ENCODE data around the gene NMS. TPM values are rescaled to one million over a fixed set of nuclear protein-coding genes. Genes with fewer than 3 reads are reported as not detected.

The NMS gene
- total and polyA plus RNA-seq, 2 donors (not counting 1 experiment from before 2014, with no cell fraction given): not detected

DNA sequence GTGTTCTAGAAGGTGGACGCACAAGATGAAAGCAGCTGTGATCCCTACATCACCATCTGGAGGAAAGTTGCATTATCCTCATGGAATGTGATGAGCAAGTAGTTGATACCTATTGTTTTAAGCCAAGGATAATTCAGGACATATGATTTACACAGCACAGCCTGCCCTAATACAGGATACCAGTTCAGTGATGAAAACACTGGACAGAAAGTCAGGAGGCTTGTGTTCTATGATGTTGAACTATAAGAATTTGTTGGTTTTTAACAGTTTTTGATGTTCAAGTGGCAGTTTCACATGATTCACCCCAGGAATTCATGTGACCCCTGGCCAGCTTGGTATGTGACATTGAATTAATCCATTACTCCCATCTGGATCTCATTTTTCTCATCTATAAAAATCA is 46.7 kb upstream of the NMS start:
- intact Hi-C loops (cut with micrococcal nuclease): no loop called here
- DNase-seq: no peak
- no CpG with 5 or more reads among the region's 1 CpG for whole genome bisulfite sequencing (ENCODE audit: insufficient coverage)

DNA sequence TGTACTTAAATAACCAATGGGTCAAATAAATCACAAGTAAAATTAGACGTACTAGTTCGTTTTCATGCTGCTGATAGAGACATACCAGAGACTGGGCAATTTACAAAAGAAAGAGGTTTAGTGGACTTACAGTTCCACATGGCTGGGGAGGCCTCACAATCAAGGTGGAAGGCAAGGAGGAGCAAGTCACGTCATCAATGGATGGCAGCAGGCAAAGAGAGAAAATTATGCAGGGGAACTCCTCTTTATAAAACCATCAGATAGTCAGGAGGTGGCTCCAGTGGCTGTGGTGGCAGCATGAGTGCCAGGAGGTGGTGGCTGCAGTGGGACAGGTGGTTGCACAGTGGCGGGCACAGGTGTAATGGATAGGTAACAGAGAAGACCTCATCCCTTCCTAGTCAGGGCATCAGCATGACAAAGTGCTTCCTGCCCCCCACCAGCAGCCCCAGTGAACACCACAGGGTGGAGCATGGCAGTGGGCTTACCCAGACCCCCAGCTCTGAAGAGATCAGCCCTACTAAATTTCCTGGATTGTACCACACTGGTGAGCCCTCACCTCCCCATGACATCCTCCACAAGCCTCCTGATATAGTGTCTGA is 45.9 kb upstream of the NMS start:
- Mint-ChIP-seq H3K9me3 (ENCODE audit: insufficient read depth) (no peaks in the 10 kb centered on the region), H3K4me1 (peaks cover 5% of the 10 kb centered on the region), H3K4me3 (no peak overlapping the region), H3K27ac (no peak overlapping the region), H3K27me3 (peaks cover 6% of the 10 kb centered on the region)
- H3K9me3 ChIP-seq (ENCODE audit: control extremely low read depth in 1 of 3, control insufficient read depth in 2 of 3, insufficient read depth in 1 of 3, low read length in 2 of 3): no peaks in the 10 kb centered on the region
- DNase-seq (no peak), ATAC-seq (ENCODE audit: low read depth) (no peak)
- no peaks in the 10 kb centered on the region for H4K20me1 ChIP-seq (ENCODE audit: control insufficient read depth, insufficient read depth, low read length, poor library complexity, severe bottlenecking)
- no peak overlapping the region for H3K4me2 ChIP-seq (replicated peaks; ENCODE audit: low read depth, low read length, poor library complexity, severe bottlenecking)
- TF ChIP-seq EZH2 (IDR thresholded peaks at IDR 0.05; ENCODE audit: borderline replicate concordance, insufficient read depth, low read depth, low read length, poor library complexity, severe bottlenecking): no peak
- TF ChIP-seq, protein P1, sequence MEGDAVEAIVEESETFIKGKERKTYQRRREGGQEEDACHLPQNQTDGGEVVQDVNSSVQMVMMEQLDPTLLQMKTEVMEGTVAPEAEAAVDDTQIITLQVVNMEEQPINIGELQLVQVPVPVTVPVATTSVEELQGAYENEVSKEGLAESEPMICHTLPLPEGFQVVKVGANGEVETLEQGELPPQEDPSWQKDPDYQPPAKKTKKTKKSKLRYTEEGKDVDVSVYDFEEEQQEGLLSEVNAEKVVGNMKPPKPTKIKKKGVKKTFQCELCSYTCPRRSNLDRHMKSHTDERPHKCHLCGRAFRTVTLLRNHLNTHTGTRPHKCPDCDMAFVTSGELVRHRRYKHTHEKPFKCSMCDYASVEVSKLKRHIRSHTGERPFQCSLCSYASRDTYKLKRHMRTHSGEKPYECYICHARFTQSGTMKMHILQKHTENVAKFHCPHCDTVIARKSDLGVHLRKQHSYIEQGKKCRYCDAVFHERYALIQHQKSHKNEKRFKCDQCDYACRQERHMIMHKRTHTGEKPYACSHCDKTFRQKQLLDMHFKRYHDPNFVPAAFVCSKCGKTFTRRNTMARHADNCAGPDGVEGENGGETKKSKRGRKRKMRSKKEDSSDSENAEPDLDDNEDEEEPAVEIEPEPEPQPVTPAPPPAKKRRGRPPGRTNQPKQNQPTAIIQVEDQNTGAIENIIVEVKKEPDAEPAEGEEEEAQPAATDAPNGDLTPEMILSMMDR (IDR thresholded peaks at IDR 0.05): no peak
- POLR2A ChIA-PET: no interaction called here
- 100% methylated on average over 1 of the region's 4 CpGs for WGBS (ENCODE audit: insufficient coverage)
- no peaks in the 10 kb centered on the region for H3K36me3 ChIP-seq (replicated peaks in 1 of 2; ENCODE audit: control extremely low read depth in 1 of 2, control insufficient read depth in 1 of 2, extremely low read depth in 1 of 2, insufficient read depth in 2 of 2, low read length in 1 of 2)
- no peak overlapping the region for H3K27ac ChIP-seq (ENCODE audit: low read length in 2 of 2)
- H3K4me1 ChIP-seq (ENCODE audit: control insufficient read depth in 2 of 2, insufficient read depth in 2 of 2, low read length in 2 of 2): no peaks in the 10 kb centered on the region
- no peaks in the 10 kb centered on the region for H3K79me2 ChIP-seq (ENCODE audit: control insufficient read depth, insufficient read depth, low read length)
- intact Hi-C loops (cut with micrococcal nuclease): no loop called here
- H3K27me3 ChIP-seq (replicated peaks in 1 of 4; ENCODE audit: control extremely low read depth in 1 of 4, control insufficient read depth in 3 of 4, insufficient read depth in 4 of 4, low read length in 3 of 4): no peaks in the 10 kb centered on the region
- CTCF ChIA-PET: interaction anchor here (2.0 kb wide), 1 partner anchor 162 kb away, joined by 9 read pairs; no protein-coding TSS in a partner anchor
- H2AFZ ChIP-seq (ENCODE audit: insufficient read depth, low read depth, low read length, poor library complexity, severe bottlenecking): no peak overlapping the region
- no peak overlapping the region for H3K9ac ChIP-seq (ENCODE audit: low read length)
- H3K4me3 ChIP-seq (ENCODE audit: control extremely low read depth in 1 of 5, extremely low read depth in 1 of 5, insufficient read depth in 1 of 5, low read depth in 2 of 5, low read length in 4 of 5): no peak overlapping the region

More for the DNA sequence above, 46.7 kb upstream of the NMS start:
- H3K4me3 ChIP-seq (ENCODE audit: control extremely low read depth in 1 of 5, extremely low read depth in 1 of 5, insufficient read depth in 1 of 5, low read depth in 2 of 5, low read length in 4 of 5): no peak overlapping the region
- H3K4me3 Mint-ChIP-seq: no peak overlapping the region
- no peak overlapping the region for H3K27ac Mint-ChIP-seq
- H3K9me3 Mint-ChIP-seq (ENCODE audit: insufficient read depth): no peaks in the 10 kb centered on the region
- no peak for ATAC-seq (ENCODE audit: low read depth)
- H3K27ac ChIP-seq (ENCODE audit: low read length in 2 of 2): no peak overlapping the region
- H2AFZ ChIP-seq (ENCODE audit: insufficient read depth, low read depth, low read length, poor library complexity, severe bottlenecking): no peak overlapping the region
- no peaks in the 10 kb centered on the region for H4K20me1 ChIP-seq (ENCODE audit: control insufficient read depth, insufficient read depth, low read length, poor library complexity, severe bottlenecking)
- H3K4me2 ChIP-seq (replicated peaks; ENCODE audit: low read depth, low read length, poor library complexity, severe bottlenecking): no peak overlapping the region
- no peak overlapping the region for H3K9ac ChIP-seq (ENCODE audit: low read length)
- TF ChIP-seq, protein P1 (IDR thresholded peaks at IDR 0.05): no peak
- TF ChIP-seq EZH2 (IDR thresholded peaks at IDR 0.05; ENCODE audit: borderline replicate concordance, insufficient read depth, low read depth, low read length, poor library complexity, severe bottlenecking): no peak
- ChIA-PET CTCF (no interaction called here), POLR2A (no interaction called here)
- no peaks in the 10 kb centered on the region for H3K36me3 ChIP-seq (replicated peaks in 1 of 2; ENCODE audit: control extremely low read depth in 1 of 2, control insufficient read depth in 1 of 2, extremely low read depth in 1 of 2, insufficient read depth in 2 of 2, low read length in 1 of 2)
- peaks cover 6% of the 10 kb centered on the region for H3K27me3 Mint-ChIP-seq
- H3K4me1 Mint-ChIP-seq: peaks cover 5% of the 10 kb centered on the region
- no peaks in the 10 kb centered on the region for H3K9me3 ChIP-seq (ENCODE audit: control extremely low read depth in 1 of 3, control insufficient read depth in 2 of 3, insufficient read depth in 1 of 3, low read length in 2 of 3)
- H3K27me3 ChIP-seq (replicated peaks in 1 of 4; ENCODE audit: control extremely low read depth in 1 of 4, control insufficient read depth in 3 of 4, insufficient read depth in 4 of 4, low read length in 3 of 4): no peaks in the 10 kb centered on the region
- H3K79me2 ChIP-seq (ENCODE audit: control insufficient read depth, insufficient read depth, low read length): no peaks in the 10 kb centered on the region
- no peaks in the 10 kb centered on the region for H3K4me1 ChIP-seq (ENCODE audit: control insufficient read depth in 2 of 2, insufficient read depth in 2 of 2, low read length in 2 of 2)
